ENCODE data around the gene ST3GAL5.

DNA sequence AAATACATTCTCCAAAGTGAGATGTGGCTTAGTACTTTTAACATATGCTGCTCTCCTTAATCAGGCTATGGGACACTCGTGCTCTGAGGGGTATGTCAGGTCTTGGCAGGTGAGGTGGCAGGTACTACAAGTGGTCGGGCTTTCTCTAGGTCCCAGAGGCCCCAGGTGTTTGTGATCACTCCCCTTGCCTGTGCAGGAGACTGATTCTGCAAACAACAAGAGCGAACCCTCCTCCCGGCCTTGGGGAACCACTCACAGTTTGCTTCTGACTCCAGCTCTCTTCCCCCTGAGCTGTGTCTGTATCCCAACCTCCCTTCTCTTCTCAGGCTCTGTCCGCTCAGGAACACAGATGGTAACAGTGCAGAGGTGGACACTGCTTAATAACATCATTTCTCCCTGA, 86.9 kb downstream of the ST3GAL5 start:
- TF ChIP-seq, protein P1, sequence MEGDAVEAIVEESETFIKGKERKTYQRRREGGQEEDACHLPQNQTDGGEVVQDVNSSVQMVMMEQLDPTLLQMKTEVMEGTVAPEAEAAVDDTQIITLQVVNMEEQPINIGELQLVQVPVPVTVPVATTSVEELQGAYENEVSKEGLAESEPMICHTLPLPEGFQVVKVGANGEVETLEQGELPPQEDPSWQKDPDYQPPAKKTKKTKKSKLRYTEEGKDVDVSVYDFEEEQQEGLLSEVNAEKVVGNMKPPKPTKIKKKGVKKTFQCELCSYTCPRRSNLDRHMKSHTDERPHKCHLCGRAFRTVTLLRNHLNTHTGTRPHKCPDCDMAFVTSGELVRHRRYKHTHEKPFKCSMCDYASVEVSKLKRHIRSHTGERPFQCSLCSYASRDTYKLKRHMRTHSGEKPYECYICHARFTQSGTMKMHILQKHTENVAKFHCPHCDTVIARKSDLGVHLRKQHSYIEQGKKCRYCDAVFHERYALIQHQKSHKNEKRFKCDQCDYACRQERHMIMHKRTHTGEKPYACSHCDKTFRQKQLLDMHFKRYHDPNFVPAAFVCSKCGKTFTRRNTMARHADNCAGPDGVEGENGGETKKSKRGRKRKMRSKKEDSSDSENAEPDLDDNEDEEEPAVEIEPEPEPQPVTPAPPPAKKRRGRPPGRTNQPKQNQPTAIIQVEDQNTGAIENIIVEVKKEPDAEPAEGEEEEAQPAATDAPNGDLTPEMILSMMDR (IDR thresholded peaks at IDR 0.05) = no peak
- no peak for TF ChIP-seq POLR2A (IDR thresholded peaks at IDR 0.05)
